ENCODE measurements around the gene AURKA.

DNA sequence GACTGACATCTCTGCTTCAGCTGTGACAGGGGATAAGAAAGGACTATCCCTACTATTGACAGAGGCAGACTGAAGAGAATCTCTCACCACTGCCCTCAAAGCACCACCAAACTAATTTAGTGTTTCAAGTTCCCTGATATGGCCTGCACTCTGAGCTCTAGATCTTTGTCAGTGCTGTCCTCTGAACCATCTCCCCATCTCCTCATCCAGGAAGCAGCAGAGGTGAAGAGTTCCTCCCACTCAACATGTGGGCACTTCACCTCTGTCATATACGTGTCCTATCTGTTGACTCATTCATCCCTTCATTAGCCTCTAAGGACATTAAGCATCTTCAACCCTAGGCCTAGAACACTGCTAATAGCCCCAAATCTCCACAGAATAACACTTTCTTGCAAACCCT lies 19.2 kb downstream of the AURKA start:
- TF ChIP-seq CTCF (IDR thresholded peaks at IDR 0.05 in 4 of 5, conservative IDR thresholded peaks at IDR 0.05 in 1 of 5) (no peak), POLR2A (IDR thresholded peaks at IDR 0.05) (no peak)

Measured in gastrocnemius medialis (tissue), 4 donors.